Stomach (tissue), 9 donors: ENCODE measurements around the gene RTKN. TPM values are rescaled to one million over a fixed set of nuclear protein-coding genes. Genes with fewer than 3 reads are reported as not detected.

Experiments used
- DNase-seq, 2 donors: peaks; one replicate each; pipeline versions ENCODE4 v3.0.0 to v3.0.0-alpha.2; 2013 to 2019
- H3K27ac ChIP-seq, 5 donors: fragments of 200-600 bp in 4 of 5; sonication (generic) in 4 of 5; one replicate each; pipeline ENCODE4 v1.5.1; 2013 to 2019; ENCODE audit warnings: mild to moderate bottlenecking in 1 of 5, moderate library complexity in 1 of 5
- H3K27me3 ChIP-seq, 3 donors: fragments of 200-600 bp; sonication (generic); one replicate each; pipeline ENCODE4 v1.5.1; 2017 to 2019; ENCODE audit warnings: mixed run types in 1 of 3
- H3K36me3 ChIP-seq, 4 donors: fragments of 200-600 bp; sonication (generic); 1 replicate in 3 of 4; 2 replicates in 1 of 4; pipeline ENCODE4 v1.5.1; 2016 to 2019
- H3K4me1 ChIP-seq, 4 donors: fragments of 200-600 bp; sonication (generic); one replicate each; pipeline ENCODE4 v1.5.1; 2016 to 2019
- H3K4me3 ChIP-seq, 4 donors: fragments of 200-600 bp; sonication (generic) in 3 of 4; one replicate each; pipeline ENCODE4 v1.5.1; 2016 to 2019; ENCODE audit warnings: mild to moderate bottlenecking in 1 of 4
- H3K9me3 ChIP-seq, 4 donors: fragments of 200-600 bp; sonication (generic); one replicate each; pipeline ENCODE4 v1.5.1; 2016 to 2019
- CTCF ChIP-seq, 7 experiments: fragments of 450-650 bp in 4 of 7; fragments of 200-600 bp in 3 of 7; sonication (generic) in 3 of 7; IDR thresholded peaks; one replicate each; pipeline ENCODE4 v1.5.1; 2016 to 2019; ENCODE audit warnings: antibody characterized with exemption in 7 of 7, control low read depth in 2 of 7, mild to moderate bottlenecking in 1 of 7
- EP300 ChIP-seq: sonication (generic); formaldehyde crosslinking; IDR thresholded peaks from one replicate; pipeline ENCODE4 v1.6.1; 2017; ENCODE audit warnings: antibody characterized with exemption
- POLR2A ChIP-seq, 4 donors: fragments of 450-650 bp; IDR thresholded peaks; one replicate each; pipeline ENCODE4 v1.6.1; 2016; ENCODE audit warnings: antibody characterized with exemption in 4 of 4, control low read depth in 2 of 4, mild to moderate bottlenecking in 1 of 4, moderate library complexity in 1 of 4
- POLR2AphosphoS5 ChIP-seq, 3 donors: sonication (generic); formaldehyde crosslinking; IDR thresholded peaks; one replicate each; pipeline ENCODE4 v1.6.1; 2016; ENCODE audit warnings: antibody characterized with exemption in 3 of 3
- WGBS, 5 donors: extraction: QIAGEN DNeasy Blood & Tissue Kit in 3 of 5; methylation state at CpG; one replicate each; pipeline versions ENCODE4 v1.1.5 to v1.1.7; 2013 to 2018; 5-methylcytosine and 5-hydroxymethylcytosine counted together
- intact Hi-C: fragments of 100-400 bp; cut with DNase I; formaldehyde crosslinking; loops from one replicate; pipeline ENCODE4 v1.15.1; 2023; ENCODE audit warnings: low total_unique reads
- polyA plus RNA-seq, 3 donors: library from polyadenylated mRNA; stranded (reverse); fragments of 200-250 nt; gene quantifications; one replicate each; pipeline ENCODE4 v1.2.3, GENCODE V29; 2013
- total RNA-seq, 5 donors: library from RNA; depleted of rRNA; stranded (reverse); fragments of >200 nt; gene quantifications; one replicate each; pipeline versions ENCODE4 v1.1.0 to v1.2.3, GENCODE V29; 2014 to 2016
- donor health status: healthy with polysubstance abuse.
- donor health status: Bipolar disorder and iron deficiency.
- donor health status: healthy.

Gene RTKN
- total and polyA plus RNA-seq, 8 donors, result 10.8 to 125 (median 27.0) TPM

DNA sequence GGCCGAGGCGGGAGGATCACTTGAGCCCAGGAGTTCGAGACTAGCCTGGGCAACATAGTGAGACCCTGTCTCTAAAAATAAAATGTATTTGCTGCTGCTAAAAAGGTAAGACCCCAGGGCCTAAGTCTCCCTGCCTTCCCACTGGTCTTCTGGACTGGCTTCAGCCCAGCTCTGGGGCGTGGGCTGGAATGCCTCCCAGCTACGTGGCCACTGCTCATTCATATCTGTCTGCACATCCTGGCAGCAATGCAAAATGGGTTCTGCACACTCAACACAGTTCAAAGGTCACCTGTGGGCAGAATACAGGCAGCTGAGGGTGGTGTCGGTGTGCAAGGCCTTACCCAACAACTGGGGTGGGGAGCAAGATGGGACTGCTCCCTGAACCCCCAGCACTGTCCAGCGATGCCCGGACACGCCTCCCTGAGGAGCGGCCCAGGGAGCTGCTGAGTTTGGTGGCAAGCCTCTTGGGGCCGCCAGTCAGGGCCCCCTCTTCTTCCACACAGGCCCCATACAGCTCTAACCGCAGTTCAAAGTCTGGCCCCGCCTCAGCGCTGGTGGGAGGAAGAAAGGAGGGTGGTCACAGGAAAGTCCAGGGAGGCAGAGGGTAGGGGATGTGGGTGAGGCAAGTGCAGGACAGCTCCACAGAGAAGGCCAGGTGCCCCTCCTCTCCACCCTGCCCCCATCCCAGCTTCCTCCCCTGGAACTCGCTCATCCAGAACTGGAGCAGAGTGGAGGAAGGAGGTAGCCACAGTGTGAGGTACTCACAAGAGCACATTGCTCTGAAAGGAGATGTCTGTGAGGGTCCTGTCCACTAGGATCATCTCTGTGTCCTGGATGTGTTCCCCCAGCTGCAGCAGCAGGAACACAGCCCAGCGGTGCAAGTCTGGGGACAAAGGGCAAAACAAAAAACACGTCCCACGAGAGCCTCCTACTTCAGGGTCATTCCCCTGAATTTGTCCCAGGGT is 12.0 kb downstream of the RTKN start:
- Histone ChIP-seq H3K36me3 (peaks cover 32 to 80% (median 78%) of the 10 kb centered on the region in 4 donors), H3K27ac (no peak overlapping the region), H3K4me3 (no peak overlapping the region), H3K4me1 (no peaks in the 10 kb centered on the region), H3K27me3 (no peaks in the 10 kb centered on the region), H3K9me3 (no peaks in the 10 kb centered on the region)
- WGBS, 5 donors, result 67 to 81% (median 72%) methylated on average over 16 to 18 of the region's 18 CpGs
- intact Hi-C loops, result no loop called here
- TF ChIP-seq POLR2A (IDR thresholded peaks at IDR 0.05) (no peak), CTCF (IDR thresholded peaks at IDR 0.05) (no peak), POLR2AphosphoS5 (IDR thresholded peaks at IDR 0.05) (no peak), EP300 (no peak)
- peak in 1 of 2 donors; percentile 53 for DNase-seq

- H3K4me1 ChIP-seq, result no peaks in the 10 kb centered on the region
- WGBS, 5 donors, result 70 to 90% (median 87%) methylated on average over 5 of the region's 5 CpGs
- H3K36me3 ChIP-seq, result peaks cover 32 to 84% (median 79%) of the 10 kb centered on the region in 4 donors
- H3K9me3 ChIP-seq, result no peaks in the 10 kb centered on the region
- TF ChIP-seq POLR2A (IDR thresholded peaks at IDR 0.05) (no peak), POLR2AphosphoS5 (IDR thresholded peaks at IDR 0.05) (no peak), EP300 (no peak), CTCF (IDR thresholded peaks at IDR 0.05) (no peak)
- intact Hi-C loops, result no loop called here
- H3K4me3 ChIP-seq, result no peak overlapping the region
- no peak for DNase-seq
- H3K27me3 ChIP-seq, result no peaks in the 10 kb centered on the region
- no peak overlapping the region for H3K27ac ChIP-seq
Measured at GRCh38 chr2:74428675-74429074, 13.1 kb downstream of the RTKN start.

GRCh38 chr2:74427551-74427950 is 14.2 kb downstream of the RTKN start:
- H3K27ac ChIP-seq, result no peak overlapping the region
- intact Hi-C loops, result no loop called here
- no peak for TF ChIP-seq CTCF (IDR thresholded peaks at IDR 0.05)
- no peaks in the 10 kb centered on the region for H3K27me3 ChIP-seq
- H3K4me1 ChIP-seq, result no peaks in the 10 kb centered on the region
- H3K4me3 ChIP-seq, result no peak overlapping the region
- peaks cover 32 to 82% (median 79%) of the 10 kb centered on the region in 4 donors for H3K36me3 ChIP-seq
- no peaks in the 10 kb centered on the region for H3K9me3 ChIP-seq
- no peak for DNase-seq
- 77 to 85% (median 80%) methylated on average over 3 of the region's 3 CpGs for WGBS, 5 donors

DNA sequence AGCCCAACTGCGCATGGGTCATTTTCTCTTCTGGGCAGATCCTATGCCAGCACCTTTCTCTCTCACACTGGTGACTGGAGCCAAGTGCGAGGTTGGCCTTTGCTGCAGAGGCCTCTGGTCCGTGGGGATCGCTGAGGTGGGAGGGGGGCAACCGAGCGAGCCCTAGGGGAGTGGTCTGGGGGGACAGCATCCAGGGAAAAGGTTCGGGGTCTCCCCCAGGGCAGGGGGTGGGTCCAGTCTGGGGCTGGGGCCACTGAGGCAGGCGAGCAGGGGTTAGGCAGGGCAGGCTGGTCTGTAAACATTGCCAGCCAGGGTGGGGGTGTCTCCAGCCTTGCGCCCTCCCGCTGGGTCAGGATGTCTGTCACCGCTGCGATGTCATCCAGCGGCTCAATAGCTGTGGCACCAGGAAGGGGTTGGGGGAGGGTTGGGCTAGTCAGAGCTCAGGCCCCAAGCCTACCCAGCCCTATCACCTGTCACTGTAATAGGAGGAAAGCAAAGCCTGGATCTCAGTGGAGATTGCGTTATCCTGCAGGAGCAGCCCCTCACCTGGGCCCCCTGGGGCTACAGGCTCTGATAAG is 15.5 kb downstream of the RTKN start:
- no peak overlapping the region for H3K4me3 ChIP-seq
- H3K36me3 ChIP-seq, result peaks cover 32 to 69% (median 66%) of the 10 kb centered on the region in 4 donors
- peaks cover 0 to 12% (median 10%) of the 10 kb centered on the region in 4 donors for H3K4me1 ChIP-seq
- WGBS, 5 donors, result 67 to 85% (median 76%) methylated on average over 13 to 14 of the region's 14 CpGs
- DNase-seq, result no peak
- no peaks in the 10 kb centered on the region for H3K9me3 ChIP-seq
- no peaks in the 10 kb centered on the region for H3K27me3 ChIP-seq
- intact Hi-C loops, result no loop called here
- TF ChIP-seq POLR2AphosphoS5 (IDR thresholded peaks at IDR 0.05), result no peak
- no peak for TF ChIP-seq EP300
- no peak for TF ChIP-seq CTCF (IDR thresholded peaks at IDR 0.05)
- no peak for TF ChIP-seq POLR2A (IDR thresholded peaks at IDR 0.05)
- H3K27ac ChIP-seq, result no peak overlapping the region
